Kidney epithelial cell (primary cell): Measurements from ENCODE around the gene ORC3. TPM values are rescaled to one million over a fixed set of nuclear protein-coding genes. Genes with fewer than 3 reads are reported as not detected.

Experiments
- DNase-seq: peaks from one replicate; pipeline ENCODE4 v3.0.0-alpha.2; 2010; ENCODE audit warnings: low read depth
- H3K27me3 ChIP-seq: 2 replicates; pipeline ENCODE4 v1.6.0; 2011; ENCODE audit warnings: low read length; ENCODE audit not compliant: control insufficient read depth, insufficient read depth
- H3K36me3 ChIP-seq: 2 replicates; pipeline ENCODE4 v1.5.1; 2011; ENCODE audit warnings: low read length; ENCODE audit not compliant: control insufficient read depth, insufficient read depth
- H3K4me3 ChIP-seq: 2 replicates; pipeline ENCODE4 v1.5.1; 2011; ENCODE audit warnings: low read depth, mild to moderate bottlenecking, control low read depth, low read length
- CTCF ChIP-seq: IDR thresholded peaks from 2 replicates; pipeline ENCODE4 v1.5.1; 2011; ENCODE audit warnings: mild to moderate bottlenecking, moderate library complexity, low read length, control low read depth, inconsistent platforms; ENCODE audit not compliant: insufficient read depth, poor library complexity, severe bottlenecking
- total RNA-seq: library from RNA; depleted of rRNA; stranded (reverse); fragments of >200 nt; gene quantifications from 2 replicates; pipeline ENCODE4 v1.2.3, GENCODE V29; 2015

The ORC3 gene
- total RNA-seq, 1 donor from 2014 or later: 20.9 TPM

- no peak for TF ChIP-seq CTCF
- H3K36me3 ChIP-seq: no peaks in the 10 kb centered on the region
- no peak for DNase-seq
- H3K27me3 ChIP-seq: no peaks in the 10 kb centered on the region
- H3K4me3 ChIP-seq: no peak overlapping the region
These were observed 17.9 kb upstream of the ORC3 start for GRCh38 chr6:87572021-87572420.

DNA sequence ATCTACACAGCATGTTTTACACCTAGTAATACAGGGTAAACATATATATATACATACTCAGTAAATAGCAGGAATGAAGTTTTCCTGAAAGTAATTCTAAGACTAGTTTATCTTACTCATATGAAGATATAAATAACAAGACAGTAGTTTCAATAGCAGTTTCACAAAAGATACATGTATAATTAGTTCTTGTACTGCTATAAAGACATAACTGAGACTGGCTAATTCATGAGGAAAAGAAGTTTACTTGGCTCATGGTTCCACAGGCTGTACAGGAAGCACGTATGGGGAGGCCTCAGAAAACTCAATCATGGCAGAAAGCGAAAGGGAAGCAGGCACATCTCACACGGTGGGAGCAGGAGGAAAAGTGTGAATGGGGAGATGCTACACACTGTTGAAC lies 17.1 kb upstream of the ORC3 start:
- H3K4me3 ChIP-seq: no peak overlapping the region
- no peaks in the 10 kb centered on the region for H3K27me3 ChIP-seq
- no peak for TF ChIP-seq CTCF
- H3K36me3 ChIP-seq: no peaks in the 10 kb centered on the region
- no peak for DNase-seq

DNA sequence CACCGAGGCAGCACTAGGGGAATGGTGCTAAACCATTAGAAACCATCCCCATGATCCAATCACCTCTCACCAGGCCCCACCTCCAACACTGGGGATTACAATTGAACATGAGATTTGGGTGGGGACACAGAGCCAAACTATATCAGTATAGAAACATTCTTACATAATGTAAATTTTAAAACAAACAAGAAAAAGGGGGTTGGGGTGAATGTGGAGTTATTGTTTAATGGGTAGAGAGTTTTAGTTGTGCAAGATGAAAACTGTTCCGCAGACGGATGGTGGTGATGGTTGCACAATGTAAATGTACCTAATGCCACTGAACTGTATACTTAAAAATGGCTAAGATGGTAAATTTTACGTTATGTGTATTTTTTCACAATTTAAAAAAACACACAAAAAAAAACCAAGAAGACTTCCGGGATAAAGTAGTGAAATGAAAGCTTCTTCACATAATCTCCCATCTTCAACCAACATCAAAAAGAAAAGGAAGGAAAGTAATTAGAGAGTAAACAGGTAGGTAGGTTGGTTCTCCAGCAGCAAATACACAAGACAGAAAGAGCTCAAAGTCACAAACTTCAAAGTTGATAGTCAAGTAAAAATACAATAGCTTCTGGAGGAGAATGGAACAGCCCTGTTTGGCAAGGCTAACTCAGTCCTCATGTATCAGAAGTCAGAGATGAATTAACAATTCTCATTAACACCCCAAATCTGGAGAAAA lies 16.5 kb upstream of the ORC3 start:
- Histone ChIP-seq H3K4me3 (no peak overlapping the region), H3K27me3 (no peaks in the 10 kb centered on the region), H3K36me3 (no peaks in the 10 kb centered on the region)
- no peak for DNase-seq
- TF ChIP-seq CTCF: no peak

DNA sequence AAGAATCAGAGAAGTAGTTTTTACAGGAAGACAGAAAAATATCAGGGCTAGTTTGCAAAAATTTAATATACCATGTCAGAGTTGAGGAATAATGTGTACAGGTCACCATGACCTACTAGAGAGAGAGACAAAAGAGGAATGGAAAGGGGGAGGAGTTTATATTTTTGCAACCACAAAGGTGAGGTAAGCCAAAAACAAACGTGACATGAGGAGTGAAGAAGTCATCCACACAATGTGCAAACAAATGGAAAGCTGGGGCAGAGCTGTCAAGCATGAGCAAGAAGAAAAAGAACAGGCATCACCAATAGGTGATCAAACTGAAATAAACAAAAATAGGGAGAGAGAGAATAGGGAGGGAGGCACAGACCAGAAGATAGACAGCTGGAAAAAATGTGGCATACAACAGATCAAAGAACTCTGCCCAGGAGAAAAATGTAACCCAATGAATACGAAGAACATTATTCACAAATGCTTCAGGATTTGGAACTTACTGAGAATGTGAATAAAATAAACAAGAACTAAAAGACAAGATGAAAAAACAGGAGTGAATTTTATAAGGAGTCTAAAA lies 15.6 kb upstream of the ORC3 start:
- TF ChIP-seq CTCF: no peak
- Histone ChIP-seq H3K36me3 (no peaks in the 10 kb centered on the region), H3K27me3 (no peaks in the 10 kb centered on the region), H3K4me3 (no peak overlapping the region)
- DNase-seq: no peak

DNA sequence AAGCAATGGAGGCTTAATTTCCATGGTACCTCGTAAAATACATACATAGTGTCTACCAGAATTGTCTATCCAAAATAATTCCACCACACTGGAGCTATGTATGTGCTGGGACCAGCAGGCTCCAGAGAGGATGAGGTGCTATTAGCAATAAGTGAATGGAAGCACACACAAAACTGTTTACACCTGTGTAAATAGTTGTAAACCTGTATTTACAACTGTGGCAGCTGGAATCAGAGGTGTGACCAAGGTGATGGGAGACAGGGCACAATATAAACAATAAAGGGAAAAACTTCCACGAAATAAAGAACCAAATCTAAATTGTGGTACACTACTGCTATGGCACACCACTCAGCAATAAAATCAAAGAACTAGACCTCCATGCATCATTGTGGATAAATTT lies 14.5 kb upstream of the ORC3 start:
- Histone ChIP-seq H3K4me3 (no peak overlapping the region), H3K36me3 (no peaks in the 10 kb centered on the region), H3K27me3 (no peaks in the 10 kb centered on the region)
- DNase-seq: no peak
- TF ChIP-seq CTCF: no peak

- H3K27me3 ChIP-seq: no peaks in the 10 kb centered on the region
- no peaks in the 10 kb centered on the region for H3K36me3 ChIP-seq
- no peak for TF ChIP-seq CTCF
- no peak for DNase-seq
- H3K4me3 ChIP-seq: no peak overlapping the region
These were observed 6.1 kb upstream of the ORC3 start for GRCh38 chr6:87583822-87584221.
